ENCODE measurements around the gene PPP1R14C. TPM values are rescaled to one million over a fixed set of nuclear protein-coding genes. Genes with fewer than 3 reads are reported as not detected.
"Not testable (repeated sequence)": the region's sequence is repeated elsewhere in the genome, so short reads cannot be mapped to it uniquely, and the experiment has no call there.

The PPP1R14C gene
- total RNA-seq, 4 donors from 2014 or later: 34.7 to 102 (median 79.7) TPM

DNA sequence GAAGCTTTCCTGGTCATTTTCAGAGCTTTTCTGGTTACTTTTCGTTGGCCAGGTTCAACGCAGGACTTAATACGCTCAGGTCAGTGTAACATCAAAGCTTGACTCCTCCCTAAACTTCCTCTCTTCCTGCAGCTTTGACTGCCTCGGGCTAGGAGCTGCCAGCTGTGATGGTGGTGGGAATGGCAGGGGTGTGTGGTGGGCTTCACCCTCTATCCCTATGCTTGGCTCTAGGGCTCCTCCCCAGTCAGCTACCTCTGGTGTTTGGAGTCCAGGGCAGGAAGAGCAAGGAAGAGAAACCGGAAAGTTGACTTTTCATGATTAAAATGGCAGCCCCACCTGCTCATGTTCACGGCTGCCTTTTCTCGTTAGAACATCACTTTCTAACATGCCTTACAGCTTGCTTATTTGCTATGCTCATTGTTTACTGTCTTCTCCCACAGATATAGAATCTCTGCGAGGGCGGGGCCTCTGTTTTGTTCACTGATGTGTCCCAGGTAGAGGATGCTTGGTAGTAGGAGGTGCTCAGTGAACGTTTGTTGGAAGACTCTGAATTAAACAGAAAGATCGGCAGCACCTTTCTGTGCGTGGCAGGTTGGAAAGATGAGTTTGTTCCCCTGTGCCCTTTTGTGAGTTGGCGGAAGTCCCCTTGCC lies 16.1 kb upstream of the PPP1R14C start:
- no peak for DNase-seq
- no peak overlapping the region for H3K27ac ChIP-seq
- H3K9me3 ChIP-seq: no peaks in the 10 kb centered on the region
- no peaks in the 10 kb centered on the region for H3K36me3 ChIP-seq
- H3K4me3 ChIP-seq (replicated peaks in 1 of 3): no peak overlapping the region
- 88 to 91% methylated on average over 13 of the region's 13 CpGs for WGBS, 2 donors
- peaks cover 3 to 10% of the 10 kb centered on the region in 2 donors for H3K4me1 ChIP-seq
- TF ChIP-seq POLR2A (IDR thresholded peaks at IDR 0.05): no peak
- no peaks in the 10 kb centered on the region for H3K27me3 ChIP-seq
- intact Hi-C loops (cut with DNase I): no loop called here

DNA sequence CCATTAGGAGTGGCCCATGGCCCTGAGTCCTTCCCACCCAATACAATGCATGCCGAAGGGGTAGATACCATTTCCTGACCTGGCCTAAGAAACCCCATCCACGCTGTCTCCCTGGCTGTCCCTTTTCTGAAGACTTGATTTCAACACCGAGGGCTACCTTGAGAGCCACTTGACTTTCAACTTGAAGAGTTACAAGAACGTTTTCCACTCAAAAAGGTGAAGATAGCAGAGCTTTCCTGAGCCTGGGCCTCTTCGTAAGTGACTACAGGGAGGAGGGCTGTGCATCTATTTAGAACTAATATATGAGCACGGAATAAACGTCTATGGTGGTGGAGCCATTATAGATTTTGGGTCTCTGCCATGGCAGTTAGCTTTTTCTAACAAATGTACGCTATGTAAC lies 14.4 kb upstream of the PPP1R14C start:
- H3K36me3 ChIP-seq: no peaks in the 10 kb centered on the region
- H3K4me3 ChIP-seq (replicated peaks in 1 of 3): no peak overlapping the region
- H3K4me1 ChIP-seq: peaks cover 3 to 10% of the 10 kb centered on the region in 2 donors
- TF ChIP-seq POLR2A (IDR thresholded peaks at IDR 0.05) (no peak), CTCF (IDR thresholded peaks at IDR 0.05) (no peak)
- peak; percentile 43 to 44 for DNase-seq
- no peak overlapping the region for H3K27ac ChIP-seq
- no peaks in the 10 kb centered on the region for H3K27me3 ChIP-seq
- intact Hi-C loops (cut with DNase I): no loop called here
- 44 to 49% methylated on average over 8 of the region's 8 CpGs for WGBS, 2 donors
- no peaks in the 10 kb centered on the region for H3K9me3 ChIP-seq

GRCh38 chr6:150129616-150130505 lies 13.0 kb upstream of the PPP1R14C start:
- H3K36me3 ChIP-seq: no peaks in the 10 kb centered on the region
- no peak for DNase-seq
- peaks cover 3 to 14% of the 10 kb centered on the region in 2 donors for H3K4me1 ChIP-seq
- 82 to 87% methylated on average over 9 of the region's 9 CpGs for WGBS, 2 donors
- TF ChIP-seq POLR2A (IDR thresholded peaks at IDR 0.05): no peak
- TF ChIP-seq CTCF (IDR thresholded peaks at IDR 0.05): no peak
- H3K4me3 ChIP-seq (replicated peaks in 1 of 3): no peak overlapping the region
- no peak overlapping the region for H3K27ac ChIP-seq
- intact Hi-C loops (cut with DNase I): no loop called here
- H3K27me3 ChIP-seq: no peaks in the 10 kb centered on the region
- H3K9me3 ChIP-seq: no peaks in the 10 kb centered on the region

GRCh38 chr6:150133686-150134085 lies 9.2 kb upstream of the PPP1R14C start:
- intact Hi-C loops (cut with DNase I): no loop called here
- Histone ChIP-seq H3K9me3 (no peaks in the 10 kb centered on the region), H3K27ac (no peak overlapping the region), H3K27me3 (no peaks in the 10 kb centered on the region), H3K4me3 (replicated peaks in 1 of 3) (no peak overlapping the region), H3K36me3 (no peaks in the 10 kb centered on the region), H3K4me1 (peaks cover 1 to 8% of the 10 kb centered on the region in 2 donors)
- 95 to 100% methylated on average over 2 of the region's 2 CpGs for whole genome bisulfite sequencing, 2 donors
- no peak for DNase-seq
- TF ChIP-seq POLR2A (IDR thresholded peaks at IDR 0.05) (no peak), CTCF (IDR thresholded peaks at IDR 0.05) (no peak)

DNA sequence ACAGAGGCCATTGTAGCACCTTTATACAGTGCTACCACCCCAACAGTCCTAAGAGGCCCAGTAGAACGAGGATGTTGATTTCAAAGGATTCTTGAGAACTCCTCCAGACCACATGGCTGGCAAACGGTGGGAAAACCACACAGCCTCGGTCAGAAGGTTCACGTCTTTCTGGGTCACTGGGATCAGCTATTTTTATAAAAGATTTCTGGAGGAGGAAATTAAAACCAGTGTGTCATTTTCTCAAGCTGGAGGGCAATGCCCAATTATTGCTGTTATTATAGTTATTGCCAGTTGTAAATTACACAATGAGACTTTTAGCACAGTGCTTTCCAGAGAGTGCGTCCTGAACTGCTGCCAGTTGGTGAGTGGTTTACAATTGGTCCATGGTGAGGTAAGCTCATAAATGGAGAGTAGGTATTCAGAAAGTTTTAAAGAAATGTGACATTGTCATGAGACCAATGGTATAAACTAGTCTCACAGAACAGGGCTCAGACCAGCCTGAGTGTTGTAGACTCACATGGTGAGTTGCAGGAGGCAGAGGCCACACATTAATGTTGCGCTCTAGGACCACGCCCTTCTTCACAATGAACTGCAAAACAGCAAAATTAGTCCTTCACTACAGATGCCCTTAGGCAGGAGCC lies 8.4 kb upstream of the PPP1R14C start:
- TF ChIP-seq POLR2A (IDR thresholded peaks at IDR 0.05): no peak
- TF ChIP-seq CTCF (IDR thresholded peaks at IDR 0.05): no peak

GRCh38 chr6:150137711-150138110 lies 5.1 kb upstream of the PPP1R14C start:
- DNase-seq; intact Hi-C loops (cut with DNase I); H3K36me3 ChIP-seq; H3K27ac ChIP-seq; H3K9me3 ChIP-seq; H3K27me3 ChIP-seq; H3K4me3 ChIP-seq (replicated peaks in 1 of 3); H3K4me1 ChIP-seq: not testable (repeated sequence)
- WGBS, 2 donors: 78 to 79% methylated on average over 3 of the region's 3 CpGs

More for the DNA sequence above, 8.4 kb upstream of the PPP1R14C start:
- Histone ChIP-seq H3K27me3 (no peaks in the 10 kb centered on the region), H3K4me1 (peaks cover 0 to 5% of the 10 kb centered on the region in 2 donors), H3K27ac (no peak overlapping the region), H3K36me3 (no peaks in the 10 kb centered on the region), H3K9me3 (no peaks in the 10 kb centered on the region), H3K4me3 (replicated peaks in 1 of 3) (no peak overlapping the region)
- 57% methylated on average over 7 of the region's 7 CpGs for WGBS, 2 donors
- DNase-seq: peak; percentile 69 to 74
- intact Hi-C loops (cut with DNase I): no loop called here
